ENCODE data around the gene ONECUT1.

ONECUT1 gene

DNA sequence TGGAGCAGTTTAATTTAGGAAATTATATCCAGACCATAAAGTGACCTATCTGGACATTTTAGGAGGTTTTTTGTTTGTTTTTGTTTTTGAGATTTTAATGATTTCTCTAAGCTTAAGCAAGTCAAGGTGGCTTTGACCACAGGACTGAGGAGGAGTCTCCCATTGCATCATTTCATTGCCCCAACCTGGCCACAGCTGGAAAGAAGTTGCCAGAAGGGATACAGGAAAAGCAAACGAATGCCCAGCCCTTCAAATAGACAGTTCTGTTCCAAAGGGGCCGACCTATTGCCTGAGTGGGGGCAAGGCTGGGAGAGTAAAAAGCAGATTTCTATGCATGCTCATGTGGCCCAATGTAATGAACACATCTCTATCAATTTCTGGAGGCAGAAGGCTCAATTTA lies 12.0 kb upstream of the ONECUT1 start:
- no peak overlapping the region for H3K27ac Mint-ChIP-seq
- no peaks in the 10 kb centered on the region for H3K9me3 Mint-ChIP-seq
- no peak for DNase-seq
- CTCF ChIA-PET: interaction anchor here (0.9 to 1.5 kb wide), 2 partner anchors 19 to 22 kb away, joined by 4 read pairs; no protein-coding TSS in a partner anchor
- H3K4me3 Mint-ChIP-seq: no peak overlapping the region
- H3K36me3 Mint-ChIP-seq: peaks cover 2% of the 10 kb centered on the region
- H3K4me1 Mint-ChIP-seq: peaks cover 24% of the 10 kb centered on the region
- peaks cover 95% of the 10 kb centered on the region for H3K27me3 Mint-ChIP-seq

DNA sequence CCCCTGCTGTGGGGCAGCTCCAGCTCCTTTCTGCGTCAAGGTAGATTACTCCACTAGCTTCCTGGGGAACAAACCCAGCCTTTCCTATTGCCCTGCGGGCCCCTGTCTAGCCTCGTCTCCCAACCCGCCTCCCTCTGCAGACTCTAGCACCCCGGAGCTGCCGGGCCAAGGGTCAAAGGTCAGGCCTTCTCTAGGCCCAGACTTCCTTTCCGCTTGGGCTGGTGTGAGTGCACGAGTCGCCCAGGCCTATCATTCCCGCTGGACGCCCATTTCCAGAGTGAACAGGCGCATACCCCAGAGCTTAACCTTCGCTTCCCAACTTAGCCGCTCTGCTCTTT lies 11.6 kb upstream of the ONECUT1 start:
- H3K36me3 Mint-ChIP-seq: peaks cover 2% of the 10 kb centered on the region
- CTCF ChIA-PET: interaction anchor here (0.9 to 1.5 kb wide), 2 partner anchors 18 to 22 kb away, joined by 4 read pairs; no protein-coding TSS in a partner anchor
- no peak for DNase-seq
- H3K9me3 Mint-ChIP-seq: no peaks in the 10 kb centered on the region
- no peak overlapping the region for H3K27ac Mint-ChIP-seq
- no peak overlapping the region for H3K4me3 Mint-ChIP-seq
- peaks cover 99% of the 10 kb centered on the region for H3K27me3 Mint-ChIP-seq
- H3K4me1 Mint-ChIP-seq: peaks cover 24% of the 10 kb centered on the region

DNA sequence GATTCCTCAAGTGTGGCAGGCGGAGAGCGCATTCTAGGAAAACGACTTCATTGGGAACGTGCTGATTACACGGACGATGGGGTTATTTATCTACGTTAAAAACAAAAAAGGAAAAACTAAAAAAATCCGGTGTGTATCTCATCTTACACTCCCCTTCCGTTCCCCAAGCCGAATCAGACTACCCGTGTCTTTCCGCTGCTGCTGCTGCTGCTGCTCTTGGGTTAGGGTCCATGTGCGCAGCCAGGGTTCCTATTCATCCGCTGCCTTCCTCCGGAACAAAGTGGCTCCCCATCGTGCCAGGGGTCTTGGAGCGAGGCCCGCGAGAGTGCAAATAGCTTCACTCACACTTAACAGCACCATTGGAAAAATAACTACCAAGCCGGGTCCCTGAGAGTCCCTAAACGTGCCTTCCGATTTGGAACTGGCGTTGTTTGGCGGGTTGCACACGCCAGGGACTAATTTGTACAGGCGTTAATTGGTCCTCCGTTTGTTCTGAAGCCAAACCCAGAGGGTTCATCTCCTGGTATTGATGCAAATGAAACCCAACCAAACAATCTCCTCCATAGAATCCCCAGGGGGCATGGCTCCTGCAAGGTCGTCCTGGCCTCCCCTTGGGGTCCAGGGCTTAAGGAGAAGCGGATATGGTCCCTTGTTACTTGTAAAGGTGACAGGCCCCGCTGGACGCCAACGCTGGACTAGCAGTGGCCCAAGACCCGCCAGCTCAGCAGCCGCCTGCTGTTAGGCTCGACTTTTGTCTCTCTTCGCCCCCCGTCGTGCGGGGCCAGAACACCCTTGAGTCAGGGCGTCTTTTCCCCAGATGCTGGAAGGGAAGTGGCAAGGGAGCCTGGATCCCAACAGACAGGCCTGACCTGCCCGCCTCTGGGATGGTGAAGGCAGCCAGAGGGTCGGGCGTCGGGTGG lies 11.0 kb upstream of the ONECUT1 start:
- peaks cover 100% of the 10 kb centered on the region for H3K27me3 Mint-ChIP-seq
- H3K36me3 Mint-ChIP-seq: peaks cover 2% of the 10 kb centered on the region
- no peaks in the 10 kb centered on the region for H3K9me3 Mint-ChIP-seq
- CTCF ChIA-PET: interaction anchor here (1.5 kb wide), 1 partner anchor 18 kb away, joined by 4 read pairs; no protein-coding TSS in a partner anchor
- DNase-seq: no peak
- H3K27ac Mint-ChIP-seq: no peak overlapping the region
- peaks cover 24% of the 10 kb centered on the region for H3K4me1 Mint-ChIP-seq
- H3K4me3 Mint-ChIP-seq: no peak overlapping the region

DNA sequence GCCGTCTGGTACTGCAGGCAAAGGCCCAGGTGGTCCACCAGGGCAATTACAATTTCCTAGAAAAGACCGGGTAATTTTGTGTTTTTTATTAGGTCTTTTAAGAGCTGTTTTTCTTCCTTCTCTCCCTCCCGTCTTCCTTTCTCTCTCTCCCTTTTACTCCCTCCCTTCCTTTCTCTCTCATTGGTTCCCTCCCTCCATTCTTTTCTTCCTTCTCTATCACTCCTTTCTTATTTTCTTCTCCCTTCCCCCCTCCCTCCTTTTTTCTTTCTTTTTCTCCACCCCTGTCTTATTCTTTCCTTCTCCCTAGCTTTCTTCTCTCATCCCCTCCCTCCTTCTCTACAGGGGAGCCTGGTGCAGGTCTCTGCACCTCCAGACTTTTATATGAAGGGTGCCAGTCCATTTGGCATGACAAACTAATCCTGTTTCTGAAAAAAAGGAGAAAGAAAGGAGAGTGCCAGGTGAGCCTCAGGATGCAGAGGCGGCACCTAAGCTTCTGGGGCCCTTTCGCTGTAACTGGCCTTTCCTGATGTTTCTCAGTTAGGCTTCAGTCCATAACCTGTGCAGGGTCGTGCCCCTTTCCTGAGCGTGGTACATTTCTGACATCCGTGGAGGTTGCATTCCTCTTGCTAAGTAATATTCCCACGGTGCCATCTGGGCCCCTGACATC lies 9.1 kb upstream of the ONECUT1 start:
- peaks cover 14% of the 10 kb centered on the region for H3K4me1 Mint-ChIP-seq
- CTCF ChIA-PET: interaction anchor here (1.4 to 2.0 kb wide), 3 partner anchors 16 to 23 kb away, joined by 4 to 5 read pairs (median 4); no protein-coding TSS in a partner anchor
- no peak for DNase-seq
- peak overlapping the region; percentile 19 for H3K4me3 Mint-ChIP-seq
- peaks cover 100% of the 10 kb centered on the region for H3K27me3 Mint-ChIP-seq
- no peaks in the 10 kb centered on the region for H3K9me3 Mint-ChIP-seq
- peak overlapping the region; percentile 76 for H3K27ac Mint-ChIP-seq
- H3K36me3 Mint-ChIP-seq: peaks cover 2% of the 10 kb centered on the region

DNA sequence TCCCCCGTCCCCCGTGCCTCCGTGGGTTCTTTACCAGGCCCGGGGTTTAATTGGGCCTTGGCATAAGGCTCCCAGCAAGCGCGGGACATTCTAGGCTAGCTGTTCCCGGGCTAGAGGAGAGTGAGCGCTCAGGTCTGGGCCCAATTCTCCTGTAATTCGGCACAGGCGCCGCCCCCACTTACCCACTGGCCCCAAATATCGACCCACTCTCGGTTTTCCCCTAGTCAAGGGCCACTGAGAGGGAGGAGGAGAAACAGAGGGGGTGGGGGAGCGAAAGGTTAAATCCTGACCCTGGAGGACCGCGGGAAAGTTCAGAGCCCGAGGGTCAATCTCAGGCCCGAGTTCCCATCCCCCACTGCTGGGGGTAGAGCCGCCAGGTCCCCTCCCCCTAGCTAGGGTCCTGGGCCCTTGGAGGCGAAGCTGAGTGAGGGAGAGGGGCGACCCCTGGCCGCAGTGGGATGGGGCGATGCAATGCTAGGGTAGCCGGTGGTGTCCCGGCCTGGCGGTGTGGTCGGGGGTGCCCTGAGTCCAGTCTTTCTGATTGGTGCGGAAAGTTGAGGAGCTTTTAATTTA lies 8.5 kb upstream of the ONECUT1 start:
- peak overlapping the region; percentile 76 for H3K27ac Mint-ChIP-seq
- DNase-seq: no peak
- no peaks in the 10 kb centered on the region for H3K9me3 Mint-ChIP-seq
- peaks cover 12% of the 10 kb centered on the region for H3K4me1 Mint-ChIP-seq
- no peak overlapping the region for H3K4me3 Mint-ChIP-seq
- CTCF ChIA-PET: interaction anchor here (1.4 to 2.0 kb wide), 3 partner anchors 16 to 22 kb away, joined by 4 to 5 read pairs (median 4); no protein-coding TSS in a partner anchor
- H3K27me3 Mint-ChIP-seq: peaks cover 100% of the 10 kb centered on the region
- H3K36me3 Mint-ChIP-seq: peaks cover 2% of the 10 kb centered on the region

DNA sequence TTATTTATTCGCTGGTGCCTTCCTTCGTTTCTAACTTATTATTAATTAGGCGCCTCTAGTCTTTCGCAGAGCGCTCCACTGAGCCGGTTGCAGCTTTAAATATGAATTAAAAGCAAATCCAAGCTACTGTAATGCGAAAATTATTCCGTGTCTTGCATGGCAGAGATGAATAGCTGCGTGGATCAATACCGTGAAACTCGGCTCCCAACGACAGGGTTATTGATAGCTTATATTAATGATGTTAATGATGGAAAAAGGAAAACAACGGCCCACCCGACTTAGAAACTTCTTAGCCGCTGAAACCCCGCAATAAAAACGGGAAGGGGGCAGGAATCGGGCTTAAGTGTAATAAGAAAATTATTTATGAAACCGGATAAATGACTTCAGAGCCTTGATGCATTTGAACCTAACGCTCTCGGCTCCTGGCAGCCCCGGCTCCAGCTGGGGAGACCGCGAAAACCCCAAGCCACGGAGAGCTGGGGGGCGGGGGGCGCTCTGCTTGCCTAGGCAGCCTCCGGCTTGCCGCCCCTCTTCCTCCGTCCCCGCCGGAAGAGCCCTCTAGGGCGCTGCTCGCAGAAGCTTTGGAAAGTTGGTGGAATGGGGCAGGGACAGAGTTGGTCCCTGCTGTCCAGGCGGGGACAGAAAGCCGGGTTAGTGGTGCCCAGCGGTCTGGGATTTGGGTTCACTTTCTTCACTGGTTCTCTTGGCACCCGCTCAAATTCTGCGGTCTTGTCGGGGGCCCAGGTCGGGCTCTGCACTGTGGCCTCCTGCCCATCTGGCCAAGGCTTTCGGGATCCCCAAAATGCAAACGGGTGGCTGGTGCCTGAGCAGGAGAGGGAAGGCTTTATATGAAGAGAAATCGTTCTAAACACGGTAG lies 7.7 kb upstream of the ONECUT1 start:
- H3K27me3 Mint-ChIP-seq: peaks cover 100% of the 10 kb centered on the region
- H3K36me3 Mint-ChIP-seq: peaks cover 2% of the 10 kb centered on the region
- no peak overlapping the region for H3K4me3 Mint-ChIP-seq
- no peaks in the 10 kb centered on the region for H3K9me3 Mint-ChIP-seq
- peak overlapping the region; percentile 58 for H3K27ac Mint-ChIP-seq
- CTCF ChIA-PET: interaction anchor here (1.4 kb wide), 1 partner anchor 15 kb away, joined by 4 read pairs; no protein-coding TSS in a partner anchor
- H3K4me1 Mint-ChIP-seq: peaks cover 7% of the 10 kb centered on the region
- no peak for DNase-seq

DNA sequence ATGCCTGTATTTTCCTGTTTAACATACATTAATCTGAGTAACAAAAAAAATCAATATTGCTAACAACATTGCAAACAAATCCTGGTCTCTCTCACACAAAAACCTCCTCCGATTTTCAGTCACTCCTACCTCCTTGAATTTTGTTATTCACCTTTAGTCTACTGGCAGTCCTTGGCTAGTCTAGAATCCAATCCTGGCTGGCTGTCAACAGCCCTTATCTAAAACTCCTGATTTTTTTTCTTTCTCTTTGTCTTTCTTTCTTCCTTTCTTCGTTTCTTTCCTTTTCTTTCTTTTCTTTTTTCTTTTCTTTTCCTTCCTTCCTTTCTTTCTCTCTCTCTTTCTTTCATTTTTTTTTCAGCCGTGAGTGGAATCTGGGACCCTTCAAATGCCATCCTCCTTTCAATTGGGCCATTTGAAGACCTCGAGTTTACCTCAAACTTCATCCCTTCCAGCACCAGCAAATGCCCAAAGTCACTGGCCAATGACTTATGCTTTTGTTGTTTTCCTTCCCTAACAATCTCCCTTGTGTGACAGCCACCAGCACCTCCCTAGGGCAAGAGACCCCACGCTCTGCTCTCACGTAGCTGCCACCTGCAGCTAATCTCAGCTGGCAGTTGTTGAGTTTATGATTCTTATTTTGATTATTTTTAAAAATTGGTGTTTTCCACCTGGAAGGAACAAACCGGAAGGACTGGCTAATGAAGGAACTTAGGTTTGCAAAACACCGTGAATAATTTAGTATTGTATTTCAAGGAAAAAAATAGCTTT lies 6.8 kb upstream of the ONECUT1 start:
- peaks cover 100% of the 10 kb centered on the region for H3K27me3 Mint-ChIP-seq
- H3K27ac Mint-ChIP-seq: no peak overlapping the region
- DNase-seq: no peak
- CTCF ChIA-PET: no interaction called here
- peaks cover 5% of the 10 kb centered on the region for H3K4me1 Mint-ChIP-seq
- no peaks in the 10 kb centered on the region for H3K9me3 Mint-ChIP-seq
- H3K4me3 Mint-ChIP-seq: no peak overlapping the region
- peaks cover 2% of the 10 kb centered on the region for H3K36me3 Mint-ChIP-seq

DNA sequence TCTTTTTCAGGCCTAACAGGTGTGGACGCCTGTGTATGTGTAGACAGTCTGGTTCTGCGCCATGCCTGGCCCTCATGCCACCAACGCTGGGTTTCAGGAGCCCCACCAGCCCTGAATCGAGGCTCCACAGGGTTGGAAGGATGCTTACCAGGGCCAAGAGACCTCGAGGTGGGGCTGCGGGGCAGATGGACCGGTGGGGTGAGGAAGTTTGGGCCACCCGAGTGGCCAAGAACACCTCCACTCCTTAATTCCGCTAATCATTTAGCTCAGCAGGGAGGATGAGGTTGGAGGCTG lies 6.0 kb upstream of the ONECUT1 start:
- no peaks in the 10 kb centered on the region for H3K9me3 Mint-ChIP-seq
- H3K4me3 Mint-ChIP-seq: no peak overlapping the region
- peaks cover 2% of the 10 kb centered on the region for H3K36me3 Mint-ChIP-seq
- H3K4me1 Mint-ChIP-seq: peaks cover 5% of the 10 kb centered on the region
- H3K27ac Mint-ChIP-seq: no peak overlapping the region
- peaks cover 100% of the 10 kb centered on the region for H3K27me3 Mint-ChIP-seq
- CTCF ChIA-PET: no interaction called here
- no peak for DNase-seq

DNA sequence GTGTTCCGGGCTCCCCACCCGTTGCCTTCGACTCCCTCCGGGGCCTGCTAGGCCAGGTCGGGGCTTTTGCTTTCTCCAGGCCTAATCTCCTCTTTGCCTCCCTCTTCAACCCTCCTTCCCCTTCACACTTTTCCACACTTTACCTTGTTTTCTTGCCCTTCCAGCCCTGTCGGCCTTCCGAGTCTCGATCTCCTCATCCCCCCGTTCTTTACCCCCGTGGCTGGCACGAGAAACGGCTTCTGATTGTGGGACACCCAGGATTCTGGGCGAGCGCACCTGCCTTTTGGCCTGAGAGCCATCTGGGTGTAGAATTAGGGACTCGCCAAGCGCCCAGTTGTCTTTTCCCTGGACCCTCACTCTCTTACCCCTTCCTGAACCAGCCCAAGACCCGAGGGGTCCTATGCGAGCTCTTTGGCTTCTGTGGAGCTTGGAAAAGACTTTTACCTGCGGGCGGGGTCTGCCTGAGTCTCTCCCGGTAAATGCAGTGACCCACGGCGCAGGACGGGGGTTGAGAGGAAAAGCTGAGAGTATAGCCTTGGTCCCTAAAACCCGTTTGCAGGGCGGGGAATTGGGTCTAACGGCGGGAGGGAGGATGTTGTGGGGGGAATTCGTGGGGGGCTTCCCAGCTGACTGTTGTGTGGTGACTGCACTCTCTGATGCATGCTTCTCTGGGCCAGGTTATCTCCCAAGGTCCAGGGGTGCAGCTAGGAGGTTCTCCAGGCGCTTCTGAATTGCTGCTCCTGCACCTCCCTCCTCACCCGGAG lies 5.5 kb upstream of the ONECUT1 start:
- DNase-seq: no peak
- Mint-ChIP-seq H3K4me1 (peaks cover 2% of the 10 kb centered on the region), H3K27me3 (peaks cover 100% of the 10 kb centered on the region), H3K27ac (peak overlapping the region; percentile 10), H3K4me3 (no peak overlapping the region), H3K36me3 (no peaks in the 10 kb centered on the region), H3K9me3 (no peaks in the 10 kb centered on the region)
- CTCF ChIA-PET: no interaction called here

DNA sequence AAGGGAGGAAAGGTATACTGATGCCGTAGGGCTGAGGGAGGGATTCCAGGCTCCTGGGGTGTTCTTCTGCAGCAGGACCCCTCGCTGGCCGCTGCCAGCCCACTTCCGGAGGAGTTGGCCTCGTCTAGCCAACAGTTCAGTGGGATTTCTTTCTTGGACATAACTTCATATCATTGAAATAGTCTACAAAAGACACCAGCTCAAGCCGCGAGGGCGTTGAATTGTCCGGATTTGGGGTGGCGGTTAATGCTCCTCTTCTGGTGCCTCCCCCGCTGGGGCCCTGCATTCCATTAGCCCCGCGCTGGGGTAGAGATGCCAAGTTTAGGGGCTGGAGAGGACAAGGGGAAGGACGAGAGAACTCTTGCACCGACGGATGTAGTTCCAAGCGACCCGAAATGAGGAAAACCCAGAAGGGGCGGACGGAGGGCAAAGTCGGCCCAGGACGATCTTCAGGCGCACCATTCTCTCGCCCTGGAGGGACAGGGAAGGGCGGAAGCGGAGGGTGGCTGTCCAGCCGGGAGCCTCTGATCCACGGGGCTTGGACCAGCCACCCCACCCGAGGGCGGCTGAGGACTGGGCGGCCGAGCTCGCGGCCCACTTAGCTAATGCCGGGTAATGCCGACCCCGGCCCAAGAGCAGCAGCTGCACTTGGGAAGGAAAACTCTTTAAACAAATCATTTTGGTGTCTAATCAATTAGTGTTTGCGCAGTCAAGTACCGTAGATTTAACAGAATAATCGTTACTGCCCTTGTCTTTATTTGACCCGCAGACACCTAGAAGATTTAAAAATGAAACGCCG lies 4.7 kb upstream of the ONECUT1 start:
- no peak for DNase-seq
- Mint-ChIP-seq H3K36me3 (no peaks in the 10 kb centered on the region), H3K27ac (peak overlapping the region; percentile 10), H3K4me1 (peaks cover 6% of the 10 kb centered on the region), H3K9me3 (no peaks in the 10 kb centered on the region), H3K4me3 (no peak overlapping the region), H3K27me3 (peaks cover 100% of the 10 kb centered on the region)
- CTCF ChIA-PET: no interaction called here

DNA sequence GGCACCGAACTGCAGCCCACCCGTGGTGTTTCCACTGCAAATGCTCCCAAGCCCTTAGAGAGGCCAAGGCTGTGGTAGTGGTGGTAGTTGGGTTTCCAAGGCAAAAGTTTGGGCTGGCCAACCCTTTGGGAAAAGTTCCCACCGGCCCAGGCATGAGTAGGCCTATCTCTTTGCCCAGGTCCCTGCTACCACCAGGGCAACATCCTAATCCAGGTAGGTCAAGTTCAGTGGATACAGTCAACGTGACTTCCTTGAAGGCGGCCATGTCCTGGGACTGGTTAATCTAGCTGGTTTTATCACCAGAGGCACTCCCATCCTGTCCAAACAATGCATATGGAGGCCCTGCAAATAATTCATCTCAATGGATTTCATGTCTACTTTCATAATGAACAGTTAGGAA lies 1.6 kb upstream of the ONECUT1 start:
- CTCF ChIA-PET: no interaction called here
- no peaks in the 10 kb centered on the region for H3K9me3 Mint-ChIP-seq
- H3K36me3 Mint-ChIP-seq: no peaks in the 10 kb centered on the region
- no peak for DNase-seq
- peaks cover 14% of the 10 kb centered on the region for H3K4me1 Mint-ChIP-seq
- peaks cover 100% of the 10 kb centered on the region for H3K27me3 Mint-ChIP-seq
- no peak overlapping the region for H3K27ac Mint-ChIP-seq
- peak overlapping the region; percentile 10 for H3K4me3 Mint-ChIP-seq
